ENCODE results near the gene SNAI3. TPM values are rescaled to one million over a fixed set of nuclear protein-coding genes. Genes with fewer than 3 reads are reported as not detected.
A peak's percentile ranks its signal among the peaks of the same experiment; 100 is the strongest.

Gene SNAI3
- total RNA-seq, 1 experiment from 2014 or later = 2.9 TPM

DNA sequence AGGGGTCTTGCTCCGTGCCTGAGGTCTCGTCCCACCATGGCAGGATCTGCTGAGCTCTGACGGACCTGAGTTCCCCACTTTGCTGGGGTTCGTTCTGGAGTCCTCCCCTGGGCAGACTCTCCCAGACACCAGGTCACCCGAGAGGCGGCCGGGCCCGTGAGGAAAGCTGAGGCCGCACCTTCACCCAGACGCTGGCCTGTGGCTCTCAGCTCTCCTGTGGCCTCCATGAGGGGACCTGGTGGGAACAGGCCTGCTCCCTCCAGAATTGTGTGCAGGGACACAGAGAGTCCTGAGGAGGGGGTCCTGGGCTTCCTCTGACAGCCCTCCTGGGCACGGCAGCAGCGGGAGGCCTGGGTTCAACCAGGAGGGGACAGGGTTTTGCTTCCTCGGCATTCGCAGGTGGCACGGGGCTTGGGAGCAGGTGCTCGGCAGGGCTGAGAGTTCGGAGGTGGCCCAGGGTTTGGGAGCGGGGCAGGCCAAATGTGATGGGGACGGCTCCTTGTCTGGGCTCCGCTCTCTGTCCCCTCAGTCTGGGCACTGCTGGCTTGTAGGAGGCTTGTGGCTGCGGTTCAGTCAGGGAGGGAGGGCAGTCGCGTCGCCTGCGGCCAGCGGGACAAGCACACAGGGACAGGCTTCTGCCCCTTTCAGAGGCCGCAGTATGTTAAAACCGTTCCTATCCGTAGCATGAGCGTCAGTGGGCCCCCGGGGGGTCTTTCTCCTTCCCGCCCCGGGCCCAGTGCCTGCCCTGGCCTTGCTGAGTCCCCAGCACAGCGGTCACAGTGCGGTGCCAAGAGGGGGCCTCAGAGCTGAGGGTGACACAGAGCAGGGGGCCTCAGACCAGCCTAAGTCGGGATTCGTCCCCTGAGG lies 8.1 kb upstream of the SNAI3 start:
- no peaks in the 10 kb centered on the region; the same call in none of the 2 replicates for H3K36me3 ChIP-seq (replicated peaks; ENCODE audit: control insufficient read depth, insufficient read depth, low read length)

DNA sequence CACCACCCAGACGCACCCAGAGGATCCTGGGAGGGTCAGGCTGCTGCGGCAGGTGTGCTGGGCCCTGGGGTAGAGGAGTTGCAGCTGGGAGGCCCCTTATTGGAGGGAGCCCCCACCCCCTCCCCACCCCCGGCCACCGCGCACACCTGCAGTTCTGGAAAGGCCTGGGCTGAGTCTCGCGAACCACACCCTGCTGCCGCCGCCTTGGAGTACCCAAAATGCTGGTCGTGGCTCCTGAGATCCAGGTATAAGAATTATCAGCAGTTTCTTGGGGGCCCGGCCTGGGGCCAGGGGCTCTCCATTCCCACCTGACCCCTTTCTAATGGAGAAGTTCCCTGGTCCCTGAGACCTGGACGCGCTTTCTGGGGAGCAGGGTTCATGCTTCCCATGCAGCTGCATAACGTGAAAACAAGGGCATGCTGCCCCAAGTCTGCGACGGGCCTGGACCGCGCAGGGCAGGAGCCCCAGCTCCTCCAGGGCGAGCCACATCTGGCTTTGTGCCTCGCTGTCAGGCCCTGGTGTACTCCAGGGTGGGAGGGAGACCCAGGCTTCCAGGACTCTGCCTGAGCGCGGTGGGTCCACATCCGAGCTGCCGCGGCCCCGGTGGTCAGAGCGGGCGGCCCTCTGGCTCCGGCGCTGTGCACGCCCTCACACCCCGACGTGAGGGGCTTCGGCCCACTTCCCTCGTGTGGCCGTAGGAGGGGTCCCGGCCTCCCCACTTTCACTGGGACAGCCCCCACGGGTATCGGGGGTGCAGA lies 7.3 kb upstream of the SNAI3 start:
- no peak for DNase-seq
- no peak overlapping the region for H3K4me3 ChIP-seq (ENCODE audit: insufficient read depth, low read depth, low read length)
- H3K36me3 ChIP-seq (replicated peaks; ENCODE audit: control insufficient read depth, insufficient read depth, low read length) = no peaks in the 10 kb centered on the region; the same call in 1 of the 2 replicates
- no peaks in the 10 kb centered on the region; the same call in 1 of the 2 replicates for H3K27me3 ChIP-seq (ENCODE audit: control insufficient read depth, insufficient read depth, low read length)

More for the DNA sequence above, 8.1 kb upstream of the SNAI3 start:
- DNase-seq = no peak
- Histone ChIP-seq H3K27me3 (ENCODE audit: control insufficient read depth, insufficient read depth, low read length) (no peaks in the 10 kb centered on the region; the same call in 1 of the 2 replicates), H3K4me3 (ENCODE audit: insufficient read depth, low read depth, low read length) (no peak overlapping the region)

DNA sequence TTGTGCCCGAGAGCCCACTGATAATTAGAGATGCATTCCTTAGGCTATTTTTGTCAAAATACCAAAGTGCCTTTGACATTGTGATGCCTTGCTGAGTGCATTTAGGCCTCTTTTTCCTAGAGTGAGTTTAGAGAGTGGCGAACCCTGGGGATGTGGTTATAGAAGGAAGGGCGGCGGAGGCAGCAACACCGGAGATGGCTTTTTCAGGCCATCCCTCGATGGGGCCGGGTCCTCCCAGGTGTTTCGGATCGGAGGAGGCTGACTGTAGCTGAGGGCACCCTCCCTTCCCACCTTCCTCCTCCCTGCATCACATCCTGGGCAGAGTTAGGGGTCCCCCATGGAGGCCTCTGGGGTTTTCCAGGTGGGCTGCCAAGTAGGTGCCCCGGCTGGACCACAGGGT lies 6.6 kb upstream of the SNAI3 start:
- no peak overlapping the region for H3K4me3 ChIP-seq (ENCODE audit: insufficient read depth, low read depth, low read length)
- H3K36me3 ChIP-seq (replicated peaks; ENCODE audit: control insufficient read depth, insufficient read depth, low read length) = no peaks in the 10 kb centered on the region
- H3K27me3 ChIP-seq (ENCODE audit: control insufficient read depth, insufficient read depth, low read length) = peaks cover 4% of the 10 kb centered on the region
- no peak for DNase-seq

DNA sequence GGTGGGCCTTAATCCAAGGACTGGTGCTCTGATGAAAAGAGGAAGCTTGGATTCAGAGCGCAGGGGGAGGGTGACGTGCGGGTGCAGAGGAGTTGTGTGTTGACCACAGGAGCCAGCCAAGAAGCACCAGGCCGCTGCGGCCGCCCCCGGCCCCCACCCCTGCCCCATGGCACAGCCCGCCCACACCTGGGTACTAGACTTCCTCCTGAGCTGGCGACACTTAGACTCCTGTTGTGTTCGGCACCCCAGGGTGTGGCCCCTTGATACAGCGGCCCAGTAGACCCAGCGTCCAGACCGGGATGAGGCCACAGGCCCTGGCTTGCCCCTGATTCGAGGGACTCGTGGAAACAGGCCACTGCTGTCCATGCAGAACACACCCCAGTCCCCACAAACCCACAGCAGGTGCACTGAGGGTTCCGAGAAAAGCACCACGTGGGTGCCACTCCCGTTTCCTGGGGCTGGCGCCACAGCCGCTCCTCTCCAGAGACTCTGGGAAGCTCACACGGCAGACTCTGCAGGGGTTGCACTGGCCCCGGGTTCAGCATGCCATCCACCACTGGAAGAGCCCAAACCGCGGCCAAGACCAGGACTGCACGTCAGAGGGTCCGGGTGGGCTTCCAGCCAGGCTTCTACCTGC lies 5.7 kb upstream of the SNAI3 start:
- Histone ChIP-seq H3K27me3 (ENCODE audit: control insufficient read depth, insufficient read depth, low read length) (peaks cover 9% of the 10 kb centered on the region), H3K36me3 (replicated peaks; ENCODE audit: control insufficient read depth, insufficient read depth, low read length) (no peaks in the 10 kb centered on the region), H3K4me3 (ENCODE audit: insufficient read depth, low read depth, low read length) (no peak overlapping the region)
- no peak for DNase-seq

DNA sequence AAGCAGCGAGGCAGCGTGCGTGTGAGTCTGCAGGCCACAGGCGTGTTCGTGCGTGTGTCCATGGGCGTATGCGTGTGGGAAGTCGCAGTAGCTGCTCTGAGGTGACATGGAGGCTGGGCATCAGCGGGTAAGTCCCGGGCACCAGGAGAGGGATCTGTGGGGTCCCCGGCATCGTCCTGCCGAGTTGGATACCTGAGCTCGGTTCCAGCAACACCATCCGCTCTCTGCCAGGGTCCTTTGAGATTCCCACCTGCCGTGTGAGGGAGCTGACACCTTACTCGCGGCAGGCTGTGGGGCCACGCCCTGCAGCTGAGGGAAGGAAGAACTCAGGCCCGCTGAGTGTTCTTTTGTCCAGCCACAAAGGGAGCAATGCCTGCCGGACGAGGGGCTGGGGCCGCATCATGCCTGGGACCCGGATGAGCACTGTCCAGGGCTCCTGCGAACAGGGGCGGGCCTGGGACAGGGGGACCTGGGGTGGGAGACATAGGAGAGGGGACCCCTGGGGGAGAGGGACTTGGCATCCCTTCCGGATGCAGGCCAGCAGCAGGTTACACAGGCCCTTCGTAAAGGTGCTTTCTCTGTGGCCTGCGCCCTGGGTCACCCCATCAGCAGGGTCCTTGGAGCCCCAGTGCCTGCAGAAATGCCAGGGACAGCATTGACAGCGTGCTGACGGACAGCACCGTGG lies 5.0 kb upstream of the SNAI3 start:
- peaks cover 15% of the 10 kb centered on the region for H3K27me3 ChIP-seq (ENCODE audit: control insufficient read depth, insufficient read depth, low read length)
- DNase-seq = no peak
- no peaks in the 10 kb centered on the region for H3K36me3 ChIP-seq (replicated peaks; ENCODE audit: control insufficient read depth, insufficient read depth, low read length)
- H3K4me3 ChIP-seq (ENCODE audit: insufficient read depth, low read depth, low read length) = no peak overlapping the region

DNA sequence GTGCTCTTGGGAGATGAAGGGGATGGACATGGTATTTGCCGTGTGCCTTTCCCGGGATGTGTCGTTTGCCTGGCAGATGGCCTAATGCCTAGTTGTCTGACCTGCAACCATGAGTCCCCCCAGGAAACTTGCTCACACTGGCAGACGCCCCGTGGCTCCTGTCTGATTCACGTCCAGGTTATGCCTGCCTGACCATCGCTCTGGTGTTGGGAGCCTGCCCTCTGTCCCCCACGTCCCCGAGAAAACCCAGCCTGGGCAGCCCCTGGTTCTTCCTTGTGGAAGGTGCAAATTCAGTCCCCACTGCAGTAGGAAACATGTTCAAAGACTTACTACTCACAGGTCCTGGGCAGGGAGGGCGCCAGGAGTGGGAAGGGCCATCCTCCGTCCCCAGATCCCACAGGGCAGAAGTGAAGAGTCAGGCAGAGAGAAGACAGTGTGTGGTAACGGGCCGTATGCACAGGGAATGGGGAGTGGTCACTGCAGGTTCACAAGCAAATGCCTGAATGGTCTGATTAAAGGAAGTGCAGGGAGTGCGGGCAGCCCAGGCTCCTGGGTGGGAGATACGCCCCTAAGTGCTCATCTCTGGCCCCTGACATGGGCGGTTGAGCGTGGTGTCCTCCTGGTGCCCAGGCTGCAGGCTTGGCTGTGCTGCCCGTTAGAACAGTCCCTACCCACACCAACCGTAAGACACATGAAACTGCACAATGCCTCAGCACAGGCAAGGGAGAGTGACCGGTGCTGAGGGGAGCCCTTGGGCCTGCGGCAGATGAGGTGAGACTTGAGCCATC lies 4.2 kb upstream of the SNAI3 start:
- Histone ChIP-seq H3K27me3 (ENCODE audit: control insufficient read depth, insufficient read depth, low read length) (peaks cover 20% of the 10 kb centered on the region), H3K4me3 (ENCODE audit: insufficient read depth, low read depth, low read length) (no peak overlapping the region), H3K36me3 (replicated peaks; ENCODE audit: control insufficient read depth, insufficient read depth, low read length) (no peaks in the 10 kb centered on the region)
- no peak for DNase-seq

DNA sequence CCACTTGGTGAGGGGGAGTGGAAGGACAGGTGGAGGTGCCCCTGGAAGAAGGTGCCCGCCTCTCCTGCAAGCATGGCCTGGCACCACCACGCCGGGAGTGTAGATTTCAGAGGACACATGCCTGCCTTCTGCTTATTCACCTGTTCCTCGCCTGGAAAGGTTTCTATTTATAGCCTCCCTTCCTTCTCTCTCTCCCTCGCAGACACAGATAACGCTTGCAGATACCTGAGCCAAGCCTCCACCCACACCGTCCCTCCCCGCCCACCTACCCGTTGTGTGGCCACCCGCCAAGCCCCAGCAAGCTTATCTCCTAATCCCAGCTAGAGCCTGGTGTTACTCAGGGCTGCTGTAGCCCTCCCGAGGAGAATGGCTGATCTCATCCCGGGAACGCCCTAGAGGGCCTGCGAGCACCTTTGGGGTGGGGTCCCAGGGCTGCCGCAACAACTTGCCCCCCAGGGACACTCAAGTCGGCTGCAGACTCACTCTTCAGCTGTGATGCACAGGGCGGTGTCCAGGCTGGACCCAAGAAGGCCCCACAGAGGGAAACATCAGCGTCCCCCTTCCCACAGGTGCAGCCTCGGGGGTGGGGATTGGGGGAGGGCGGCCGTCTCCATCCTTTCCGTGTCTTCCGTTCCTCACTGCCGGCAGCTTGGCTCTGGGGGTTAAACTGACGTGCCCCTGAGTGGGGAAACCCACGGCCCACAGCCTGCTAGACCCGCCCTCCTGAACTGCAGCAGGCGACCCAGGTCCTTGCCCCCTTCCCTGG lies 1.9 kb upstream of the SNAI3 start:
- no peak overlapping the region for H3K4me3 ChIP-seq (ENCODE audit: insufficient read depth, low read depth, low read length)
- peak; percentile 86 for DNase-seq
- peaks cover 28% of the 10 kb centered on the region for H3K27me3 ChIP-seq (ENCODE audit: control insufficient read depth, insufficient read depth, low read length)
- H3K36me3 ChIP-seq (replicated peaks; ENCODE audit: control insufficient read depth, insufficient read depth, low read length) = no peaks in the 10 kb centered on the region

DNA sequence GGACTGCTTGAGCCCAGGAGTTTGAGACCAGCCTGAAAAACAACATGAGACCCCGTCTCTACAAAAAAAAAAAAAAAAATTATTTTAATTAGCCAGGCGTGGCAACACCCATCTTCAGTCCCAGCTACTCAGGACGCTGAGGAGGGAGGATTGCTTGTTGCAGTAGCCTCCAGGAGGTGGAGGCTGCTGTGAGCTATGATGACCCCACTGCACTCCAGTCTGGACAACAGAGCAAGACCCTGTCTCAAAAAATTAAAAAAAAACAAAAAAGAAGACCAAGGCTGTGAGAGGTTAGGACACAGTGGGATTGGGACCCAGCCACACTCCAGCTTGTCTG lies 1.3 kb upstream of the SNAI3 start:
- DNase-seq = no peak

DNA sequence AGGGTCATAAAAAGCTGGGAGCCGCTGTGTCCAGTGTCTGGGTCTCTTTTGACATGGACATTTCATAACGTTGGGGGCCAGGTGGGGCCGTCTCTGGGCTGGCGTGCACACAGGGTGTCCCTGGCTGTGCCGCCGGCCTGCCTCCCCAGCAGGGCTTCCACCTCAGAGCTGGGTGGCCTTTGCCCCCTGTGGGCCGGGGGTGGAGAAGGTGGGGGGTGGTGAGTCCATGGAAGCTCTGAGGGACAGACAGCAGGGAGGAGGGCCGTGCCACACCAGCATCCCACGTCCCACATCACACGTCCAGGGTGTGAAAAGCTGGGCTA lies 908 bp upstream of the SNAI3 start:
- H3K4me3 ChIP-seq (ENCODE audit: insufficient read depth, low read depth, low read length) = no peak overlapping the region
- no peaks in the 10 kb centered on the region for H3K36me3 ChIP-seq (replicated peaks; ENCODE audit: control insufficient read depth, insufficient read depth, low read length)
- no peak for DNase-seq
- H3K27me3 ChIP-seq (ENCODE audit: control insufficient read depth, insufficient read depth, low read length) = peaks cover 28% of the 10 kb centered on the region

More for the DNA sequence above, 1.3 kb upstream of the SNAI3 start:
- H3K27me3 ChIP-seq (ENCODE audit: control insufficient read depth, insufficient read depth, low read length) = peaks cover 28% of the 10 kb centered on the region
- no peaks in the 10 kb centered on the region for H3K36me3 ChIP-seq (replicated peaks; ENCODE audit: control insufficient read depth, insufficient read depth, low read length)
- H3K4me3 ChIP-seq (ENCODE audit: insufficient read depth, low read depth, low read length) = no peak overlapping the region

DNA sequence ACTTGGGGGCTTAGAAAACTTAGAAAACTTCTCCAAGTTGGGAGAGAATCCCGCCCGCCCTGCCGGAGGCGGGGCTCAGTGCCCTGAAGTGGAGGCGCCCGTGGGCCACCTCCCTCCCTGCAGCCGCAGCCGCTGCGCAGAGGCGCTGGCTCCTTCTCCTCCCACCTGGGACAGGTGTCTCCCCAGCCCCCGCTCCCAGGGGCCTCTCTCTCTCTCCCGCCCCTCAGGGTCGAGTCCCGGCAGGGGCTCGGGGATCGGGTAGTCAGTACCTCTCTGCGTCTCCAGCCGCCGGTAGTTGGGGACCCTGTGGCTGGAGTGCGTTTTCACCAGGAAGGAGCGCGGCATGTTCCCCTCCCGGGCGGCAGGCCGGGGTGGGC lies 257 bp downstream of the SNAI3 start:
- no peak for DNase-seq
- Histone ChIP-seq H3K36me3 (replicated peaks; ENCODE audit: control insufficient read depth, insufficient read depth, low read length) (no peaks in the 10 kb centered on the region), H3K4me3 (ENCODE audit: insufficient read depth, low read depth, low read length) (peak overlapping the region; percentile 63), H3K27me3 (ENCODE audit: control insufficient read depth, insufficient read depth, low read length) (peaks cover 28% of the 10 kb centered on the region)

DNA sequence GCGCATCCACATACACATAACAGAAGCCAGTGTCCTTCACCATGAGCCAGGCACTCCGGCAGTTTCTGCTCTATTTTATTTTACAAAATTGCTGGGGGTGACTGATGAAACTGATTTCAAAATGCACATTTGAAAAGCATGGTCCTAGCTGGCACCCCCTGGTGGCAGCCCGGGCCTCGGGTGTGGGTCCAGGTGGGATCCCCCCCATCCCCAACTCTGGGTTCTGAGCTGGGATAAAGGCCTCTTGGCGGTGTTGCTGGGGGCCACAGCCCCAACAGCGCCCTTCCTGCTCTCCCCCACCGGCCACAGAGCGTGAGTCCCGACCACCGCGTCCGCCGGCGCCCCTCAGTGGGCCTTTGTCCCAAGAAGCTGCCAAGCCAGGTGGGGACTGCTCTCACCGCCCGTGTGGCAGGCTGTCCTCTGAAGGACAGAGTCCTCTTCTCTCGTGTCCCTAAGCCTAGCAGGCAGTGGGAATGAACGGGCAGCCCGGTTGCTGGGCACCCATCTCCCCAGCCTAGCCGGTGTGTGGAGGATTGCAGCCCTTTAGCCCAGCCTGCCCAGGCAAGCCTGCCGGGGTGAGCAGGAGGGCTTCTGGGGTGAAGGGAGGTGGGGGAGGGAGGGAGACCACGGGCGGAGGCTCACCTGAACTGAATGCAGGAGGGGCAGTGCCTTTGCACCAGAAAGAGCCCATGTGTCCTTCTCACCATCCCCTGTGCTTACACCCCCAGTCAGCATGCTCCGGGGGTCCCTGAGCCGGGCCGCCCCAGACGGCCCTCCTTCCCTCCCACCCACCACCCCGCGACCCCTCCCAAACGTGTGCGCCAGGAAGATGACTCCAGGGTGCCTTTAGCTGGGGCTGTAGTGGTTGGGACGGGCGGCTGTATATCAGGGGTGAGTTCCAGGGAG lies 898 bp downstream of the SNAI3 start:
- Histone ChIP-seq H3K27me3 (ENCODE audit: control insufficient read depth, insufficient read depth, low read length) (peaks cover 28% of the 10 kb centered on the region), H3K4me3 (ENCODE audit: insufficient read depth, low read depth, low read length) (peak overlapping the region; percentile 63), H3K36me3 (replicated peaks; ENCODE audit: control insufficient read depth, insufficient read depth, low read length) (no peaks in the 10 kb centered on the region)
- DNase-seq = peak; percentile 95

DNA sequence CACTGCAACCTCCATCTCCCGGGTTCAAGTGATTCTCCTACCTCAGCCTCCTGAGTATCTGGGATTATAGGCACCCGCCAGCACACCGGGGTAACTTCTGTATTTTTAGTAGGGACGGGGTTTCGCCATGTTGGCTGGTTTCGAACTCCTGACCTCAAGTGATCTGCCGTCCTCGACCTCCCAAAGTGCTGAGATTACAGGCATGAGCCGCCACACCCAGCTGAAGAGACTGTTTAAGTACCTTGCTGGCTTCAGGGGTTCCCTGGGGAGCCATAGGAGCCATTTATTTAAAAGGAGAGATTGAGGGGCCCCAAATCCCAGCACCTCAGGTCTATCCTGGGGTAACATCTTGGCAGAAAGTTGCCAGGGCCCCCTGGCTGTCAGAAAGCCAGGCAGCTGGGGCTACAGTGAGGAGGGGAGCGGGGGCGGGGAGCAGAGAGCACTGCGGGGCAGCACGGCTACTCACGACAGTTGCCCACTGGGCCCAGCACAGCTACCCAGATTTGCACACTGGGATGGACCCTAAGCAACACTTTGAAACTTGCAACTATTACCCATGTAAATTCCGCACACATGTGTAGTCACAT lies 1.6 kb downstream of the SNAI3 start:
- Histone ChIP-seq H3K4me3 (ENCODE audit: insufficient read depth, low read depth, low read length) (no peak overlapping the region), H3K36me3 (replicated peaks; ENCODE audit: control insufficient read depth, insufficient read depth, low read length) (no peaks in the 10 kb centered on the region), H3K27me3 (ENCODE audit: control insufficient read depth, insufficient read depth, low read length) (peaks cover 28% of the 10 kb centered on the region)
- peak; percentile 85 for DNase-seq
